GM23248 (cell line): ENCODE results near the gene GREB1. TPM values are rescaled to one million over a fixed set of nuclear protein-coding genes. Genes with fewer than 3 reads are reported as not detected.

Experiments
- DNase-seq: peaks from one replicate; pipeline ENCODE4 v3.0.0-alpha.2; 2015
- H2AFZ ChIP-seq: fragments of 200-600 bp; sonication (generic); 2 replicates; pipeline ENCODE4 v1.6.1; 2016; ENCODE audit warnings: antibody characterized with exemption
- H3F3A ChIP-seq: fragments of 200-600 bp; sonication (generic); 2 replicates; pipeline ENCODE4 v1.6.1; 2016; ENCODE audit warnings: mild to moderate bottlenecking, antibody characterized with exemption, mixed run types; ENCODE audit not compliant: insufficient read depth
- H3K27ac ChIP-seq: fragments of 200-600 bp; sonication (generic); 2 replicates; pipeline ENCODE4 v1.5.1; 2016; ENCODE audit warnings: mild to moderate bottlenecking
- H3K27me3 ChIP-seq: fragments of 200-600 bp; sonication (generic); replicated peaks from 2 replicates; pipeline ENCODE4 v1.6.1; 2016; ENCODE audit warnings: mild to moderate bottlenecking; ENCODE audit not compliant: insufficient read depth
- H3K36me3 ChIP-seq: fragments of 200-600 bp; sonication (generic); 2 replicates; pipeline ENCODE4 v1.6.1; 2016; ENCODE audit warnings: low read depth, mild to moderate bottlenecking
- H3K4me1 ChIP-seq: fragments of 200-600 bp; sonication (generic); 2 replicates; pipeline ENCODE4 v1.6.1; 2016; ENCODE audit warnings: mild to moderate bottlenecking; ENCODE audit not compliant: insufficient read depth
- H3K4me2 ChIP-seq: fragments of 200-600 bp; sonication (generic); one replicate; pipeline ENCODE4 v1.6.1; 2016; ENCODE audit warnings: mild to moderate bottlenecking; ENCODE audit not compliant: unreplicated experiment
- H3K4me3 ChIP-seq: fragments of 200-600 bp; sonication (generic); 2 replicates; pipeline ENCODE4 v1.5.1; 2016; ENCODE audit warnings: mild to moderate bottlenecking
- H3K79me2 ChIP-seq: fragments of 200-600 bp; sonication (generic); 2 replicates; pipeline ENCODE4 v1.6.1; 2016; ENCODE audit warnings: mild to moderate bottlenecking; ENCODE audit not compliant: insufficient read depth
- H3K9ac ChIP-seq: fragments of 200-600 bp; sonication (generic); 2 replicates; pipeline ENCODE4 v1.6.1; 2016; ENCODE audit warnings: mild to moderate bottlenecking
- H3K9me2 ChIP-seq: fragments of 200-600 bp; sonication (generic); 2 replicates; pipeline ENCODE4 v1.6.1; 2016; ENCODE audit warnings: mixed run types, mild to moderate bottlenecking, moderate library complexity; ENCODE audit not compliant: insufficient read depth
- H3K9me3 ChIP-seq: fragments of 200-600 bp; sonication (generic); one replicate; pipeline ENCODE4 v1.6.1; 2017; ENCODE audit warnings: low read depth
- H4K20me1 ChIP-seq: fragments of 200-600 bp; sonication (generic); 2 replicates; pipeline ENCODE4 v1.6.0; 2016; ENCODE audit not compliant: insufficient read depth
- EZH2 ChIP-seq: fragments of 200-600 bp; sonication (generic); IDR thresholded peaks from 2 replicates; pipeline ENCODE4 v1.6.1; 2018; ENCODE audit warnings: antibody characterized with exemption, mild to moderate bottlenecking; ENCODE audit not compliant: insufficient read depth, poor library complexity, severe bottlenecking
- EZH2phosphoT487 ChIP-seq: fragments of 200-600 bp; sonication (generic); IDR thresholded peaks from 2 replicates; pipeline ENCODE4 v1.6.1; 2018; ENCODE audit warnings: antibody characterized with exemption, moderate library complexity, mild to moderate bottlenecking, low read depth; ENCODE audit not compliant: insufficient read depth
- WGBS, 2 experiments: methylation state at CpG; one replicate each; pipeline ENCODE4 v1.1.6; 2015 to 2017; ENCODE audit warnings: low lambda C conversion rate in 2 of 2, low coverage in 1 of 2; ENCODE audit errors: missing lambda C conversion rate in 2 of 2; 5-methylcytosine and 5-hydroxymethylcytosine counted together
- in situ Hi-C: fragments of 300-500 bp; cut with MboI; formaldehyde crosslinking; loops from 2 replicates; pipeline ENCODE4 v1.15.0; 2020
- polyA plus RNA-seq: library from polyadenylated mRNA; unstranded; fragments of >200 nt; fragmentation: Nextera tagmentation; extraction: Ambion mirVana; gene quantifications from 2 replicates; pipeline ENCODE4 v1.2.1, GENCODE V29; 2016
- total RNA-seq: library from RNA; depleted of rRNA; stranded (reverse); fragments of >200 nt; shearing (Covaris generic); gene quantifications from 2 replicates; pipeline ENCODE4 v1.2.3, GENCODE V29; 2014

GREB1 gene
- total and polyA plus RNA-seq, 2 experiments from 2014 or later, result not detected

DNA sequence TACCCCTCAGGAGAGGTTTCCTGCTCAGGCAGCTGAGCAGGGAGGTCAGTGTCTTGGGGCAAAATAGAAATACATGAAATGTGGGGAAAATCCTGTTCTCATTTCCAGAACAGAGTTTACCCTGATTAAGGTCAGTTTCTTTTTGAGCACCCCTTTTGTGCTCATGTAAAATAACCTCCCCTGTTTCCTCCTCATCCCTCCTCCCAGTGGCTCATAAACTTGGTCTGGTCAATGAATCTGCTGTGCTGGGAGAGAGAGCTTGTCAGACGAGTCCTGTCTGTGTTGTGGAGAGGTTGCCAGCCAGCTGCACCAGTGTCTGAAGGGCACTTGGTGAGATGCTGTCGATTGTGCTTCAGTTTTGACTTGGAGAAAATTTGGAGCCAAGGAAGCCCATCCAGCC lies 87.6 kb downstream of the GREB1 start:
- no peak overlapping the region for H3K27ac ChIP-seq
- no peak overlapping the region for H3K9ac ChIP-seq
- no peaks in the 10 kb centered on the region for H3K4me1 ChIP-seq
- no peak overlapping the region for H3K4me2 ChIP-seq
- H3F3A ChIP-seq, result no peaks in the 10 kb centered on the region
- DNase-seq, result no peak
- H3K36me3 ChIP-seq, result no peaks in the 10 kb centered on the region
- WGBS, 2 experiments, result 30 to 35% methylated on average over 2 of the region's 2 CpGs
- H3K79me2 ChIP-seq, result no peaks in the 10 kb centered on the region
- no peaks in the 10 kb centered on the region for H3K9me3 ChIP-seq
- TF ChIP-seq EZH2, result no peak
- TF ChIP-seq EZH2phosphoT487, result no peak
- in situ Hi-C loops, result no loop called here
- no peak overlapping the region for H3K4me3 ChIP-seq
- H2AFZ ChIP-seq, result no peak overlapping the region
- H3K27me3 ChIP-seq, result peaks cover 14% of the 10 kb centered on the region; the same call in 1 of the 2 replicates
- H3K9me2 ChIP-seq, result no peaks in the 10 kb centered on the region
- H4K20me1 ChIP-seq, result no peaks in the 10 kb centered on the region

DNA sequence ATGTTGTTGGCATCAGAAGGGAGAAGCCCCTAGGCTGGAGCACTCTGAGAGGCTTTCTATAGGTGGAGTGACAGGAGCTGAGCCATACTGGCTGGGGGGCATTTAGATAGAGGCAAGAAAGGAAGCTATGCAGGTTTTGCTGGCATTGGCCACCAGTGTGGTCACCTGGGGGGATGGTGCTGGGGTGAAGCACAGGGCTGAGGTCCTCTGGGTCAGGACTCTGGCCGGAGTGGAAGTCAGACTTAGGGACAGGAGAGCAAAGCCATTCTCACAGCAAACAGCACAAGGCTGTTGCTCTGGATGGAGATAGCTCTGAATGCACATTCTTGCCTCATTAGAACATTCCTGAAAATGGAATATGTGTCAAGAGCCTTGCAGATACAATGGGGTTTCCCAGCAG lies 88.8 kb downstream of the GREB1 start:
- TF ChIP-seq EZH2 (no peak), EZH2phosphoT487 (no peak)
- Histone ChIP-seq H3K9me3 (no peaks in the 10 kb centered on the region), H3K9me2 (no peaks in the 10 kb centered on the region), H3F3A (no peaks in the 10 kb centered on the region), H3K4me2 (no peak overlapping the region), H2AFZ (no peak overlapping the region), H3K79me2 (no peaks in the 10 kb centered on the region), H3K4me1 (no peaks in the 10 kb centered on the region), H3K36me3 (no peaks in the 10 kb centered on the region), H3K4me3 (no peak overlapping the region), H3K27ac (no peak overlapping the region), H3K27me3 (peaks cover 14% of the 10 kb centered on the region; the same call in 1 of the 2 replicates), H4K20me1 (no peaks in the 10 kb centered on the region), H3K9ac (no peak overlapping the region)
- in situ Hi-C loops, result no loop called here
- DNase-seq, result no peak
- WGBS, 2 experiments, result 29 to 77% methylated on average over 1 of the region's 1 CpG

DNA sequence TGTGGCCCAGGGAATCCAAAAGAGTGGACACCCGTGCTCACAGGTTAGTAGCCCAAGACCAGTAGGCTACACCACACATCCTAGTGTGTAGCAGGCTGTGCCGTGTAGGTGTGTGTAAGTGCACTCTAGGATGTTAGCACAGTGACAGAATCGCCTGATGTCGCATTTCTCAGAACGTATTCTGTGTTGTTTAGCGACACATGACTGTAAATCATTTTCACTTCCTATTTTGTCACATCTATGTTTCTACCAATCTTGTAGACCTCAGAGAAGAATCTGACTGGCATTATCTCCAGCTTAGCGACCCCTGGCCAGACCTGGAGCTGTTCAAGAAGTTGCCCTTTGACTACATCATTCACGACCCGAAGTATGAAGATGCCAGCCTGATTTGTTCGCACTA lies 91.0 kb downstream of the GREB1 start:
- Histone ChIP-seq H3K4me3 (no peak overlapping the region), H3K9ac (no peak overlapping the region), H3F3A (no peaks in the 10 kb centered on the region), H3K4me1 (no peaks in the 10 kb centered on the region), H3K36me3 (no peaks in the 10 kb centered on the region), H2AFZ (no peak overlapping the region), H3K9me3 (no peaks in the 10 kb centered on the region), H3K79me2 (no peaks in the 10 kb centered on the region), H3K27ac (no peak overlapping the region), H3K27me3 (0 out of 2 replicates have a peak, but pooled peaks cover 7% of the 10 kb centered on the region), H3K4me2 (no peak overlapping the region), H3K9me2 (no peaks in the 10 kb centered on the region), H4K20me1 (no peaks in the 10 kb centered on the region)
- DNase-seq, result no peak
- 70 to 77% methylated on average over 10 of the region's 10 CpGs for WGBS, 2 experiments
- no peak for TF ChIP-seq EZH2
- TF ChIP-seq EZH2phosphoT487, result no peak
- in situ Hi-C loops, result no loop called here

DNA sequence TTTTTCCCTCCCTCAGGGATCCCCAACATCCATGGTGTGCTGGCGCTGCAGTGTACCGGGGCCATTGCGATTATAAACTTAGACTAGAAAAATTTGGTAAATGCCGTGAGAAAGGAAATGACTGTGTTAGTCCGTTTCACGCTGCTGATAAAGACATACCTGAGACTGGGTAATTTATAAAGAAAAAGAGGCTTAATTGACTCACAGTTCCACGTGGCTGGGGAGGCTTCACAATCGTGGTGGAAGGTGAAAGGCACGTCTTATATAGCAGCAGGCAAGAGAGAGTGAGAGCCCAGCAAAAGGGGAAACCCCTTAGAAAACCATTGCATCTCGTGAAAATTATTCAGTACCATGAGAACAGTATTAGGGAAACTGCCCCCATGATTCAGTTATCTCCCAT lies 91.8 kb downstream of the GREB1 start:
- Histone ChIP-seq H3K4me1 (no peaks in the 10 kb centered on the region), H3K27me3 (0 out of 2 replicates have a peak, but pooled peaks cover 6% of the 10 kb centered on the region), H3F3A (no peaks in the 10 kb centered on the region), H3K9me2 (no peaks in the 10 kb centered on the region), H2AFZ (no peak overlapping the region), H3K9me3 (no peaks in the 10 kb centered on the region), H3K9ac (no peak overlapping the region), H3K79me2 (no peaks in the 10 kb centered on the region), H3K27ac (no peak overlapping the region), H3K4me3 (no peak overlapping the region), H3K4me2 (no peak overlapping the region), H3K36me3 (no peaks in the 10 kb centered on the region), H4K20me1 (no peaks in the 10 kb centered on the region)
- no peak for TF ChIP-seq EZH2phosphoT487
- TF ChIP-seq EZH2, result no peak
- no peak for DNase-seq
- in situ Hi-C loops, result no loop called here
- WGBS, 2 experiments, result 67% methylated on average over 10 of the region's 10 CpGs

DNA sequence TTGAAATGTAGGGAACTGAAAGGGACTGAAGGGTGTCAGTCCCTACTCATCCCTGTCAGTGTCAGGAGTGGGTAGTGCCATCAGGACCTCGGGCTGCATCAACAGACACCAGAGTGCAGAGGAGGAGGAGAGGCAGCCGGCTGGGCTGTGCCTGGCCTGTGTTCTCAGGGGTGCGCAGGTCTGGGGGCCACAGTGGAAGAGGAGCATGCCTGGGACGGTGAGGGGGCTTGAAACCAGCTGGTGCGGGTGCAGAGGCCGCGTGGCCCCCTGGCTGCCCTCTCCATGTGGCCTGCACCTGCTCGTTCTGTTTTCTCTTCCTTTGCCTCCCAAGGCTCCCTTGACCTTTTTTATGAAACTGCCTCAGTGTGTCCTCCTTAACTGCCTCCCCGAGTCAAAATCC lies 94.8 kb downstream of the GREB1 start:
- Histone ChIP-seq H2AFZ (no peak overlapping the region), H3K4me2 (no peak overlapping the region), H3K27ac (no peak overlapping the region), H3K4me3 (no peak overlapping the region), H3K9me2 (no peaks in the 10 kb centered on the region), H3K36me3 (no peaks in the 10 kb centered on the region), H3K79me2 (no peaks in the 10 kb centered on the region), H3K27me3 (no peaks in the 10 kb centered on the region), H3F3A (no peaks in the 10 kb centered on the region), H3K9ac (no peak overlapping the region), H3K9me3 (no peaks in the 10 kb centered on the region), H4K20me1 (no peaks in the 10 kb centered on the region), H3K4me1 (no peaks in the 10 kb centered on the region)
- no peak for TF ChIP-seq EZH2
- no peak for TF ChIP-seq EZH2phosphoT487
- in situ Hi-C loops, result no loop called here
- DNase-seq, result no peak
- WGBS, 2 experiments, result 44 to 46% methylated on average over 9 of the region's 9 CpGs
